Astrocyte of the spinal cord (primary cell): ENCODE measurements around the gene SUPT3H.
"Not testable (repeated sequence)": the region's sequence is repeated elsewhere in the genome, so short reads cannot be mapped to it uniquely, and the experiment has no call there.

Source experiments
- DNase-seq: peaks from one replicate; pipeline ENCODE4 v3.0.0; 2011; ENCODE audit warnings: low read depth, low spot score
- H3K4me3 ChIP-seq: 2 replicates; pipeline ENCODE4 v1.5.1; 2011; ENCODE audit warnings: low read depth, mild to moderate bottlenecking, low read length, moderate library complexity
- in situ Hi-C: cut with HindIII; loops from 2 replicates; pipeline ENCODE4 v1.10.0; 2017; ENCODE audit warnings: low sequenced_read_pairs
- TF ChIP-seq, protein P1 (sequence below): IDR thresholded peaks from 2 replicates; pipeline ENCODE4 v1.5.1; 2012; ENCODE audit warnings: low read depth, mild to moderate bottlenecking, low read length, inconsistent platforms

The SUPT3H gene

DNA sequence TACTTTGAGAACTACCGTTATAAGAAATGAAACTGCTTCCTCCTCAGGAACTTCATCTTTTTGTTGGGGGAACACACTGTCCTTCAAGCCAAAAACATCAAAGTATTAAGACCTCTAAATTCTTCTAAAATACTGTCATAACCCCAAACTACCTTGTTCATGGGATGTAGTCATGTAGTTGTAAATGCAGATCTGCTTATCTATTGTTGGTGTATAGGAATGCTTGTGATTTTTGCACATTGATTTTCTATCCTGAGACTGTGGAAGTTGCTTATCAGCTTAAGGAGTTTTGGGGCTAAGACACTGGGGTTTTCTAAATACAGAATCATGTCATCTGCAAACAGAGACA is 332.5 kb downstream of the SUPT3H start:
- no peak overlapping the region for H3K4me3 ChIP-seq
- TF ChIP-seq, protein P1, sequence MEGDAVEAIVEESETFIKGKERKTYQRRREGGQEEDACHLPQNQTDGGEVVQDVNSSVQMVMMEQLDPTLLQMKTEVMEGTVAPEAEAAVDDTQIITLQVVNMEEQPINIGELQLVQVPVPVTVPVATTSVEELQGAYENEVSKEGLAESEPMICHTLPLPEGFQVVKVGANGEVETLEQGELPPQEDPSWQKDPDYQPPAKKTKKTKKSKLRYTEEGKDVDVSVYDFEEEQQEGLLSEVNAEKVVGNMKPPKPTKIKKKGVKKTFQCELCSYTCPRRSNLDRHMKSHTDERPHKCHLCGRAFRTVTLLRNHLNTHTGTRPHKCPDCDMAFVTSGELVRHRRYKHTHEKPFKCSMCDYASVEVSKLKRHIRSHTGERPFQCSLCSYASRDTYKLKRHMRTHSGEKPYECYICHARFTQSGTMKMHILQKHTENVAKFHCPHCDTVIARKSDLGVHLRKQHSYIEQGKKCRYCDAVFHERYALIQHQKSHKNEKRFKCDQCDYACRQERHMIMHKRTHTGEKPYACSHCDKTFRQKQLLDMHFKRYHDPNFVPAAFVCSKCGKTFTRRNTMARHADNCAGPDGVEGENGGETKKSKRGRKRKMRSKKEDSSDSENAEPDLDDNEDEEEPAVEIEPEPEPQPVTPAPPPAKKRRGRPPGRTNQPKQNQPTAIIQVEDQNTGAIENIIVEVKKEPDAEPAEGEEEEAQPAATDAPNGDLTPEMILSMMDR = no peak
- in situ Hi-C loops = no loop called here
- DNase-seq = no peak

DNA sequence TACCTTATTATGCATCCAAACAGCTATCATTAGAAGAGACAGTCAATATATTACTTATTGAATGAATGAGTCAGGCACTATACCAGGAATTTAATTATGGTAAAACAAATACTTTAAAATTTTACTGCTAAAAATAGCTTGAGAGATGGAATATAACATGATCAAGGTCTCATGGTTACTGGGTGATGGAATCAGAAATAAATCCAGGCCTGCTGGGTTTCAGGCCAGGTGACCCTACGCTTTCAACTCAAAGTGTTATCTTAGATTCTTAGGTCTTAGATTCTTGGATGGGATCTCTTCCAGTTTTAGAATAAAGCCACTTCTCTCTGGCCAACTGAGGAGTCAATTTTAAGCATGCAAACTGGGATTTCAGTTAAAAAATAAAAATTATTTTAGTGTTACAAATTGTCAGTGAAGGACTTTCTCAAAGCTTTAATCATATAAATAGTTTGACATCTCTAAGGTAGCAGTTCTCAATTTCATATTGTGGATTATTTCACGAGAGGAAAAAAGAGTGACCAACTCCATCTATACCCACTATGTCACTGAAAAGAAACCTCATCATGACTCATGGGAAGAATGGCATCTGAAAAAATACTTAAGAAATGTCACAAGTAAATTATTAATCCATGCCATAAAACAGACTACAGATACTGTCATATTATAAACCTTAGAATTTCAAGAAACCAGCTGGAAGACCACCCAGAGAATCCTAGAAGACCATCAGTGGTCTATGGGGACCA is 333.1 kb downstream of the SUPT3H start:
- in situ Hi-C loops = no loop called here
- TF ChIP-seq, protein P1 = no peak
- H3K4me3 ChIP-seq = no peak overlapping the region
- DNase-seq = no peak

DNA sequence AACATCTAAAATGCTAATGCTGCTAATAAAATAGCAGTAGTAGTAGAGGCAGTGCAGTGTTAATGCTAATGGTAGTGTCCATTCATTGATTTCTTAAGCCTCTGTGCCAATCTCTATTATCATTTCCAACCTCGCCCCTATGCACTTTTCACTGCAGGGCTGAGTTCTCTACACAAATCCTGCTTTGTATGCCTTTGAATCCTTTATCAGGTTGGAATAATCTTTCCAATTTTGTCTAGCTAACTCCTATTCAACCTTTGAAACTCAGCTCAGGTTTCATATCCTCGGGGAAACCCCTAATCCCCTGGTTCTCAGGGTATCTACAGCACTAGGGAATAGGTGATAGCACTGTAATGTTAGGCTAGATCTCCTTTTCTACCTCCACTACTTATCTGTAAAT is 333.6 kb downstream of the SUPT3H start:
- no peak overlapping the region for H3K4me3 ChIP-seq
- DNase-seq = no peak
- TF ChIP-seq, protein P1 = no peak
- in situ Hi-C loops = no loop called here

DNA sequence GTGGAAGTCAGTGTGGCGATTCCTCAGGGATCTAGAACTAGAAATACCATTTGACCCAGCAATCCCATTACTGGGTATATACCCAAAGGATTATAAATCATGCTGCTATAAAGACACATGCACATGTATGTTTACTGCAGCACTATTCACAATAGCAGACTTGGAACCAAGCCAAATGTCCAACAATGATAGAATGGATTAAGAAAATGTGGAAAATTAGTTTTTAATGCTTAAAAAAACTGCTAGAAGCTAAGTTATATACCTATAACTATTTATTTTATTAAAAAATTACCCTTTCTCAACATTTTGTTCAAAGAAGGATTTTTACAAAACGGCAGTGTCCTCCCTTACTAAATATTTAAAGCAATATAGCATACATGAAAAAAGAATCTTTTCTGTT is 335.1 kb downstream of the SUPT3H start:
- in situ Hi-C loops, H3K4me3 ChIP-seq: not testable (repeated sequence)

DNA sequence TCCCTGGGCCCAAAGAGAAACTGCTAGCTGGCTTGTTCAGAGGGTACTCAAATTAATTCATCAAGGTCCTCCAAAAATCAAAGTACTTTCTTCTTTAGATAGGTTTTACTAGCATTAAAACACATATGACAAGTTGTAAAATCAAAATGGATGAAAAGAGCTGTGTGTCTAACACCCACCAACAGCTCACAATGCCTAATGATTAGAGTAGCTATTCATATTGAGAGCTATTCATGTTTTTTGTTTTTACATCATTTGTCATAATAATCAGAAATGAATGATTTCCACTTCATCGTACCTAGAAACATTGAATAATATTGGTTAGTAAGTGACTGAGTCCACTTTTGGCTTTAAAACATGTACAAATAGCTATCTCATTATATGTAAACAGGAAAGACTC is 339.5 kb downstream of the SUPT3H start:
- in situ Hi-C loops = no loop called here
- TF ChIP-seq, protein P1 = no peak
- DNase-seq = no peak
- H3K4me3 ChIP-seq = no peak overlapping the region

More for the DNA sequence above, 335.1 kb downstream of the SUPT3H start:
- not testable (repeated sequence) for DNase-seq

DNA sequence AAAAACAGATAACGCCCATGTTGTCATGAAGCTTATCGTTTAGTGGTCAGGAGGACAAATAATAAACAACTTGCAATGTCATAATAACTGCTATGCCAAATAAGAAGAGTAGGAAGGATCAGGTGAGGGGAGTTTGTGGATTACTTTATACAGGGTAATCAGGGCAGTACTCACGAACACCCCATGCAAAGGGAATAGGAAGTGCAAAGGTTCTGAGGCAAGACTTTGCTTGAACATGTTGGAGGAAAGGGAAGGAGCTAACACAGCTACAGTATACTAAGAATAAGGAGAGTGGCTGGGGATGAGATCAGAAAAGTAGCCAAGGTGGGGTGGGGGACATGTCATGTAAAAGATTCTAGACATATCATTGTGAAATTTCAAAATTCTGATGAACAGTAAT is 341.6 kb downstream of the SUPT3H start:
- TF ChIP-seq, protein P1 = no peak
- in situ Hi-C loops = no loop called here
- no peak for DNase-seq
- no peak overlapping the region for H3K4me3 ChIP-seq

DNA sequence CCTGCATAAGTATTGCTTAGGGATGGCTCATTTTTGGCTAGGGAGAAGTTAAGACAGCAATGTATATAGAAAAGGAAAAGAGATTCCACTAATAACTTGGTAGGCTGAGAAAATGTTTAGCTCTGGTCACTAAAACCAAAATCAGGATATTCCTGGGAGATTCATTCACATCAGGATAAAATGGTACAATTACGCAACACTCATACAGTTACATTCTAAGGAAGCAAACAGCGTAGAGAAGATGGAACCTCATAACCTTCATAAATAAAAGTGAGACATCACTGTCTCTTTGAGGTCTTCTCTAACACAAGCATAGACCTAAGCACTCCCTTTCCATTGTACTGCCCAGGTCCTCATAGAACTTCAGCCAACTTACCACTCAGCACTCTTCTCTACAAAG is 345.3 kb downstream of the SUPT3H start:
- in situ Hi-C loops = no loop called here
- no peak for DNase-seq
- TF ChIP-seq, protein P1 = no peak
- no peak overlapping the region for H3K4me3 ChIP-seq
